Hippocampal formation (tissue), 2 donors: ENCODE results near the gene KLHL26.

Experiments used
- DNase-seq, 2 donors: peaks; one replicate each; lab custom pipeline; 2025; lab: John Stamatoyannopoulos, UW

Gene KLHL26

DNA sequence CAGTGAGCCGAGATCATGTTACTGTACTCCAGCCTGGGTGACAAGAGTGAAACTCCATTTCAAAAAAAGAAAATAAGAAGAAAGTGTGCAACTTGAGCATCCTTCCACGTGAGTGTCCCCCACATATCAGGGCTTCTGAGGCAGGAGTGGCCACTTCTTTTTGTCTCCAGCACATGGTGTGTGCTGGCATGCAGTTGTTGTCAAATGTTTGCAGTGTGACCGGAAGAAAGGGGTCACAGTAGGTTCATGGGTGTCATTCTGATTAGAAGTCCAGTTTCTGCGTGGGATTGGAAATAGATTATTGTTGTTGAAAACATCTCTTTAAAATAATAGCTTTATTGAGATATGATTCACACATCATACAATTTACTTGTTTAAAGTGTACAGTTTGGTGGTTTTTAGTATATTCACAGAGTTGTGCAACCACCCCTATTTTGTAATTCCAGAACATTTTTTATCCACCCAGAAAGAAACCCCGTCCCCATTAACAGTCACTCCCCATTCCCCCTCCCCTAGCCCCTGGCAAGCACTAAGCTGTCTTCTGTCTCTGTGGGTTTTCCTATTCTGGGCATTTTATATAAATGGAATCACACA, 48.9 kb downstream of the KLHL26 start:
- DNase-seq, result no peak

DNA sequence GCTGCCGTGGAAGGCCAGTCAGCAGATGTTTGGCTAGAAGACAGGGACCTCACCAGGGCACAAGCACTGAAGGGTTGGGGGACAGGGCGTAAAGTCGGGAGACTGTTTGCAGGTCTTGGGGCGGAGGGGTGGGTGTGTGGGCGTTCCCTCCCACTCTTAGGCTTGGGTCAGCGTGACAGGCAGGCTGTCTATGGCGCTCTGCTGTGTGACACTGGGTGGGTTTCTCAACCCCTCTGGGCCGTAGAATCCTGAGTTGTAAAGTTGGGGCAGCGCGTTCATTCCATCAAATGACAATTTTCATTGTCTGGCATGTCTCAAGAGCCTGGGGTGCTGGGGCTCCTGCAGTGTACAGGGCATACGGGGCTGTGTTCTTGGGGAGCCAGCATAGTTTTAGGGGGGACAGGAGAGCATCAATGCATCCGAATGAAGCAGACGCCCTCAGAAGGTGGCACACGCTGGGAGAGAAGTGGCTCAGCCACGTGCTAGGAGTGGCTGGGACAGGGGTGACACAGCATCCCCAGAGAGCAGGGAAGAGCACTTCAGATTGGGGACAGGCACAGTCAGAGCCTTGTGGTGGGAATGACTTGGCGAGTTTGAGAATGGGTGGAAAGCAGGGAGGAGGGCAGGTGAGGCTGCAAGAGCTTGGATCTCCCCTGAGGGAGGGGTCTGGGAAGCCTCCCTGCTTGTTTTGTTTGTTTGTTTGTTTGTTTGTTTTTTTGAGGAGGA, 51.1 kb downstream of the KLHL26 start:
- no peak for DNase-seq

DNA sequence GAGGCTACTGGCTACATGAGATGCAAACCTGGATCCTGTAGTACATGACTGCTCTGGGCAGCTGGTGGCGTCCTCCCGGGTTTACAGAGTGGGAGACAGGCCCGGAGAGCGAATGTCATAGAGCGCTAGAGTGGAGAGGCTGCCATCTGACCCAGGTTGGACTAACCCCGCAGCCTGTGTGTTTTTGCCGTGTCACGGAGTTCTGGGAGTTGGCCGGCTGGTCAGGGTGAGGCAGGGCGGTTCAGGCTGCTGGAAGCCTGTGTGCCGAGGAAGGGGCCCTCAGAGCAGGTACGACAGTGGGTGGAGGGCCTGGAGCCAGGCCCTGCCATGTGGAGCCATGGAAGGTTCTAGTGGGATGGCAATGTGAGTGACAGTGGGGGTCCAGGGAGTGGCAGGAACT, 59.2 kb downstream of the KLHL26 start:
- no peak for DNase-seq

DNA sequence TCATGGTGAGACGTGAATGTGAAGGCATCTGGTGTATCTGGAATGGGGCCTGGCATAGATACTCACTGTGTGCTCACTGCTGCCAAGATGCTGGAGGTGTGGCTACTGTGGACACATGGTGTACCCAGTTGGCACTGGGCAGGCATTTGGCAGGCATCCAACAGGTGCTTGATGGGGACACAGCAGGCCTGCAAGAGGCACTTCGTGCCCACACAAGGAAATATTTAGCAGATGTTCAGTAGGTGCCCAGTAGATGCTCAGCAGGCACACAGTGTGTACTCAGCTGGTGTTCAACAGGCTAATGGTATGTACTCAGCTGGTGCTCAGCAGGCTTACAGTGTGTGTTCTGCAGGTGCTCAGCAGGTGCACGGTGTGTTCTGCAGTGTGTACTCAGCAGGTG, 60.9 kb downstream of the KLHL26 start:
- no peak for DNase-seq

DNA sequence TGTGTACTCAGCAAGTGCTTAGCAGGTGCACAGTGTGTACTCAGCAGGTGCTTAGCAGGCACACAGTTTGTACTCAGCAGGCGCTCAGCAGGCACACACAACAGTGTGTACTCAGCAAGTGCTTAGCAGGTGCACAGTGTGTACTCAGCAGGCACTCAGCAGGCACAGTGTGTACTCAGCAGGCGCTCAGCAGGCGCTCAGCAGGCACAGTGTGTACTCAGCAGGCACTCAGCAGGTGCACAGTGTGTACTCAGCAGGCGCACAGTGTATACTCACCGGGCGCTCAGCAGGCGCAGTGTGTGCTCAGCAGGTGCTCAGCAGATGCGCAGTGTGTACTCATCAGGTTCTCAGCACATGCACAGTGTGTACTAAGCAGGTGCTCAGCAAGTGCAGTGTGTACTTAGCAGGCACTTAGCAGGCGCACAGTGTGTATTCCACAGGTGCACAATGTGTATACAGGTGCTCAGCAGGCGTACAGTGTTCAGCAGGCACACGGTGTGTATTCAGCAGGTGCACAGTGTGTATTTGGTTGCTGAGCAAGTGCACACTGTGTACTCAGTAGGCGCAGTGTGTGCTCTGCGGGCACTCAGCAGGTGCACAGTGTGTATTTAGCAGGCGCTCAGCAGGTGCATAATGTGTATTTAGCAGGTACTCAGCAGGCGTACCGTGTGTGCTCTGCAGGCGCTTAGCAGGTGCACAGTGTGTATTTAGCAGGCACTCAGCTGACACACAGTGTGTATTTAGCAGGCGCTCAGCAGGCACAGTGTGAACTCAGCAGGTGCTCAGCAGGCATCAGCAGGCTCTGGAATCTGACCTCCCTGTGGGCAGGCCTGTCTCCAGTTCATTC, 61.7 kb downstream of the KLHL26 start:
- DNase-seq, result no peak

DNA sequence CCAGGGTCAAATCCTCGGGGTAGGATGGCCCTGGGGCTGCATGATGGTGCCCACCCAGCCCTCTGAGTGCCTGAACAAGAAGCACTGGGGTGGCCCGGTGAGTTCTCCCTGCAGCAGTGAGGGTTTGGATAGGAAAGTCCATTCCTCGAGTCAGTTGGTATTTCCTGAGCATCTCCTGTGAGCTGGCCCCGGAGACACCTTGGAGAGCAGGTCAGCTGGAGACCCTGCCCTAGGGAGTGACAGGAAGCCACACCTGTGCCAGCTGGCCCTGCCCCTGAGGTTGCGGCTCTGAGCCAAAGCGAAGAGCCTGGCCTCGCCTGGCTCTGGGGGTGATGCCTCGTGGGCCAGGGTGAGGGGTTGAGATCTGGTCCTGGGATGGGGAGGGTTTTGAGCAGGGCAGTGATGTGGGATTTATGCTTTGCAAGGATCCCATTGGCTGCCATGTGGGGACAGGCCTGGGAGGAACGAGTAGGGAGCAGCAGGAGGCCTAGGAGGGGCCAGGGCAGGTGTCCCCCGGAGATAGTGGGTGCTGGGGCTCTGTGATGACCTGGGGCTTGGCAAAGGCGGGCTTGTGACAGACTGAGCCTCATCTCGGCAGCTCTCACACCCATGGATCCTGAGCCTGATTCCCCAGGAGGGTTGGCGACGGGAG, 62.7 kb downstream of the KLHL26 start:
- no peak for DNase-seq

DNA sequence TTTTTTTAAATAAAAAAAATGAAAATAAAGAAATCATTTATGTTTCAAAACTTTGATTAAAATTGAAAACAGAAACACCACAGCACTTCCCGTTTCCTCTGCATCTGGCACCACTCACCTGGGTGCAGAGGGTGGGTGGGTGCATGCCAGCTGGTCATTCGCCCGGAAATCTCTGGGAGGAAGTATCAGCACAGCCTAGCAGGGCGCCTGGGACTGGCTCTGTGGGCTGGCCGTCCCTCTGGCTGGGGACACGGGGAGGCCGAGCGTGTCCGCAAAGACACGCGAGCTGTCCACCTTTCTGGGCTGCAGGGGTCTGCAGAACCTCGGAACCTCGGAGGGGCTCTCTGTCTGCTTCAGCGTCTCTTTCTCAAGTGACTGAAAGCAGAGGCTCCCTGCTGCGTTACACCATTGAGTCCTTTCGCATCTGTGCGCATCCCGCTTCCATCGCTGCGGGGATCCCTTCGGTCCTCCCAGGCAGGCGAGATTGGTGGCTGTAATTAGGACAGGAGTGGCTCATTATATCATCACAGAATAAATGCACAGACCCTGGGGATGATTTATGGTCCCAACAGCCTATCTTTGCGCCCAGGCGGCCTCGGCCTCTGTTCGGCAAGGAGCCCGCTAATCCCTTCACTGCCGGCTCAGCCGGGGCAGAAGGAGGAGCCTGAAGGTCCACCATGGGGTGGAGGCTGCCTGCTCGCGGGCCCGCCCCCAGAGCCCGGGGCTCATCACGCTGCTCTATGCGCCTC, 63.8 kb downstream of the KLHL26 start:
- peak in 1 of 2 donors; percentile 37 for DNase-seq

DNA sequence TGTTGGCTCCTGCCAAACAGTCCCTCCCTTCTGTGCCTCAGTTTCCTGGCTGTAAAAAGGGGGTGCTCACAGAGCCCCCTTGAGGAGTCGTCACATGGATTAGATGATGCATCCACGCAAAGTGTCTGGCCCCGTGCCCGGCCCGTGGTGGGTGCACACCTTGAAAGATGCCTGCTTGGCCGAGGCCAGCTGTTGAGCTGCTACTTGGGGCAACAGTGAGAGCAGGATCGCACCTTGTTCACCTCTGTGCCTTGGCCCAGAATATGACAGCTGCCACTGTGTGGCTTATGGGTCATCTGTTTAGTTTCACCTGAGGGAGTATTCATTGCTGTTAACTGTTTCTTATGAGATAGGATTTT, 64.4 kb downstream of the KLHL26 start:
- no peak for DNase-seq

DNA sequence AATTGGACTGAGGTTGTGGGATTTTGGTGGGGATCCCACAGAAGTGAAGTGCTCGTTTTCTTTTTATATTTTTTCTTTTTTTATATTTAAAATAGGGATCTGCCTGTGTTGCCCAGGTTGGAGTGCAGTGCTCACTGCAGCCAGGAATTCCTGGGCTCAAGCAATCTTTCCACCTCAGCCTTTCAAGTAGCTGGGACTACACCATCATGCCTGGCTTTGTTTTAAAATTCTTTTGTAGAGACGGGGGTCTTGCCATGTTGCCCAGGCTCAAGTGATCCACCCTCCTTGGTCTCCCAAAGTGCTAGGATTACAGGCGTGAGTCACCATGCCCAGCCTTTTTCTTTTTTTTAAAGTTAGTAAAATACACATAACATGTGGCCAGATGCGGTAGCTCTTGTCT, 67.2 kb downstream of the KLHL26 start:
- no peak for DNase-seq

DNA sequence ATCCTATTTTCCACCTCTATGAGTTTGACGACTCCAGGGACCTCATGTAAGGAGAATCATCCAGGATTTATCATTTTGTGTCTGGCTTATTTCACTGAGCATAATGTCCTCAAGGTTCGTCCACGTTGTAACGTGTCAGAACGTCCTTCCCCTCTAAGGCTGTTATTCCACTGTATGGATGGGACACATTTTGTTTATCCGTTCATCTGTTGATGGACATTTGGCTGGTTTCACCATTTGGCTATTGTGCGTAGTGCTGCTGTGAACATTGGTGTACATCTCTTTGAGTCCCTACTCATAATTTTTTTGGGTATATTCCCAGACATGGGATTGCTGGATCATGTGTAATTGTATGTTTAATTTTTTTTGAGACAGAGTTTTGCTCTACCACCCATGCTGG, 68.1 kb downstream of the KLHL26 start:
- DNase-seq, result no peak

DNA sequence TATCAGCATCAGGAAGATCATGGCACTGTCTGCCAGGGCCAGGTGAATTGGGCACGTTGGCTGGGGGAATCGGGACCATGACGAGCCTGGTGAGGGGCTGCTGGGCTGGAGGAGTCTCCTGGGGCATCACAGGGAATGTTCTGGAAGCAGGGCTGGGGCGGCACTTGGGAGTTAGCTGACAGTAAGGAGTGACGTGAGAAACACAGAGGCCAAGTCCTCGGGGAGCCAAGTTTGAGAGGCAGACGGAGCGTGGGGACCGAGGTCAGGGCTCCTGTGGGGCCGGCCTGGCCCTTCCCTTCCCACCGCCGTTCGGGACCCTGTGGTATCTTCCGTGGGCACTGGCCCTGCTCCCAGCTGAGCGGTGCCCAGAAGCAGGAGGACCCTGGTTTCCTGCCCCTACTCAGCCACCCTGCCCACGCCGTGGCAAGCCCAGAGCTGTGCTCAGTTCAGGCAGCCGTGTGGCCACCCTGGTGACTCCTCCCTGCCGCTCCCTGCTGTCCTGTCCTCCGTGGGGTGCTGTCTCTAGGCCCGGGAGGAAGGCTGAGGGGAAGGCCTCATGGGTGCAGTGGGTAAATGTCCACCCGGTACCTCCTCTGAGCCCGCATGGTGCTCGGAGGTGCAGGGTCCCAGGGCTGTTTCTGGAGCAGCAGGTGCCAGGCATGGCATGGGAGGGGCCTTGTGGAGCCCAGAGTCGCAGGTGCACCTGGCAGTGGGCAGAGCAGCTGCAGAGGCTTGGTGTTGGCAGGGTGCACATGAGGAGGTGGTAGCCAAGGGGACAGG, 71.8 kb downstream of the KLHL26 start:
- DNase-seq, result no peak

DNA sequence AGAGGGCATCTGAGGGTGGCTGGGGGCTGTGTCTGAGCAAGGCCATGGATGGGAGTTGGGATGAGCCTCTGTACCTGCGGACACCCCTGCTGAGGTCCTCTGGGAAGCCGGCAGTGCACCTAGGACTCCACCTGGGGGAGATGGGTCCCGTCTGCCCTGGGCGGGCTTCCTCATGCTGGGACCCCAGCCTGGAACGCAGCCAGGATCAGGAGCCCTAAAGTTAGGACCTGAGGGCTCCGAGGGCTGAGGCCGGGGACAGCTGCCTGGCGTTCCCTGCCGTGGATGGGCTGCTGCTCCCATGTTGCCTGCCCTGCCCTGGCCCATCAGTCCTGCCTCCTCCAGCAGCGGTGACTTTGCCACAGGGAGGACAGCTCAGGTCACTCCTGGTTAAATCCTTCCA, 72.7 kb downstream of the KLHL26 start:
- no peak for DNase-seq

DNA sequence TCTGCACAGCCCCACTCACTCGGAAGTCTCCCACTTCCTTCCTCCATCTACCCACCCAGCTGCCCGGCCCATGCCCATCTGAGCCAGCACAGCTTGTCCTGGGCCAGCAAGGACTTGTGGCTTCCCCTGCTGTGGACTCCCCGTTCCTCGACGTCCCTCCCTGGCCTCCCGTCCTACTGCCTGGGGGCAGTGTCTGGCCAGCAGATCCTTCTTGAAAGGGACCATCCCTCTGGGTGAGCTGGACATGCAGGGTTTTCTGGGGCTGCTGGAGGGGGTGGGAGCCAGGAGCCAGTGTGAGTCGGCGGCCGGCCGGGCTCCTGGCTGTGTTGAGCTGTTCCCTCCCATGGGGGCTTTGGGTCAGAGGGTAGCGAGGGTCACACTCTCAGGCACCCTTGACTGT, 73.4 kb downstream of the KLHL26 start:
- DNase-seq, result no peak

DNA sequence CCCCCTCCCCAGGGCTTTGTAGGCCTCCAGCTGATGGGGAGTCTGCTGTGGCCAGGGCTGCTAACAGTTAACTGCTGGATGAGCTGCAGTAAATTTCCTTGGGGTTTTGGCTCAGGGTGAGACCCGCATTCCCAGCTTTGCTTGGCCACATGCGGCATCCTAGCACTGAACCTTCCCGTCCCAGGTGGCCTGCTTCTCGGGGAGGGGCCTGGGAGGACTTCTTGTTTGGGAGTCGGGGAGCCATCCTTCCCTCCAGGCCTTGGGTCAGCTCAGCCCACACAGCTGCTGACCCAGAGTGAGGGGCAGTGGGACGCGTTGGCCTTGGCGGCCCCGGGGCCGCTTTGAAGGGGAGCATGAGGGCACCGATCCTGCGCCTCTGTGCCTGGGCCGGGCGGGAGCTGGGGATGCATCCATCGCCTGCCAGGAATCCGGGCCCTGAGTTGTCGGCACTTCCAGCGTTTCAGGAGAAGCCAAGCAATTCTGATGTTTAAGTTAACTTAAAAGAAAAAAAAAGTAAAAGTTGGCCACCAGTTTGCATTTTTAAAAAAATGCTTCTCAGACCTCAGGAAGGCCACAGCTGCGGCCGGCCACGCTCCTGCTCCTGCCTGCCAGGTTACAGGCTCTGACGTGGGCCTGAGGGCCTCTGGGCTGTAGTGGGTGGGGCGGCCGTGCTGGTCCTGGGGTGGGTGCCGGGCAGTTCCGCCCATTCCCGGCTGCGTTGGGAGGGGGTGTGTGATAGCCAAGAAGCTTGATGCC, 74.3 kb downstream of the KLHL26 start:
- DNase-seq, result no peak

DNA sequence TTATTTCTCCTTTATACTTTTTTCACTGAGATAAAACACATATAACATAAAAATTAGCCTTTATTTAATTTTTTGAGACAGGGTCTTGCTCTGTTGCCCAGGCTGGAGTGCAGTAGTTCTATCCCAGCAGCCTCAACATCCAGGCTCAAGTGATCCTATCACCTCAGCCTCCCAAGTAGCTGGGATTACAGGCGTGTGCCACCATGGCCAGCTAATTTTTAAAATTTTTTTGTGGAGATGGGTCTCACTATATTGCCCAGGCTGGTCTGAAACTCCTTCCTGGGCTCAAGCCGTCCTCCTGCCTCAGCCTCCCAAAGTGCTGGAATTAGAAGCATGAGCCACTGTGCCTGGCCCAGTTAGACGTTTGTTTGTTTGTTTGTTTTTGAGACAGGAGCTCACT, 75.1 kb downstream of the KLHL26 start:
- DNase-seq, result no peak

DNA sequence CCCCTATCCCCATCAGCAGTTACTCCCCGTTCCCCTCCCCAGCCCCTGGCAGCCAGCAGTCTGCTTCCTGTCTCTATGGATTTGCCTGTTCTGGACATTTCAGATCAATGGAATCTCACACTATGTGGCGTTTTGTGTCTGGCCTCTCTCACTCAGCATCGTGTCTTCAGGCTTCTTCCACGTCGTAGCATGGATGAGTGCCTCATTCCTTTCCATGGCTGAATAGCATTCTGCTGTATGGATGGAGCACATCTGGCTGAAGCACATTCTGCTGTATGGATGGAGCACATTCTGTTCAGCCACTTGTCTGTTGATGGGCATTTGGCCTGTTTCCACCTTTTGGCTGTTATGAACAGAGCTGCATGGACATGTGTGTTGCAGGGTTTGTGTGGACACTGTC, 76.2 kb downstream of the KLHL26 start:
- DNase-seq, result no peak

DNA sequence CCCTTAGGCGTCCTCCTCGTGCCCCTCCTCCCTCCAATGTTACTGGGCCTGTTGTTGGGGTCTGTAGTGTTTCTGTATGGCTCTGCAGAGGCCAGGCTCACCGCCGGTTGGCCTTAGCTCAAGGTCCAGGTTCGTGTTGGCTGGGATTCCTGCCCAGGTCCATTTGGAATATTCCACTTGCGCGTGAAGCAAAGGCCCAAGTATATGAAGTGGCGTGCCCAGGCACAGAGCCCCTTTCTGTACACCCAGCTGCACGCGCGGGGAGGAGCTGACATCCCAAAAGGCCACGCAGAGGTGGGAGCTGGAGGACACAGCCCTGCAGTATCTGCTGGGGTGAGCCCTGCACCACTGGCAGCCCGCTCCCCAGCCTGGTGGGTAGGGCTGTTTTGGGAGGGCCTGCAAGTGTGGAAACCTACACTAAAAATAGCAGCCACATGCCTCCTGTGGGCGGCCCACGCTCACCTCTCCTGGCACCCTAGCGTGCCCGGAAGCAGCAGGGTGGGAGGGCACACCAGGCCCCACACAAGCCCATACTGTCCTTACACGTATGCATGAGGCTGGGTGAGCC, 76.8 kb downstream of the KLHL26 start:
- no peak for DNase-seq

DNA sequence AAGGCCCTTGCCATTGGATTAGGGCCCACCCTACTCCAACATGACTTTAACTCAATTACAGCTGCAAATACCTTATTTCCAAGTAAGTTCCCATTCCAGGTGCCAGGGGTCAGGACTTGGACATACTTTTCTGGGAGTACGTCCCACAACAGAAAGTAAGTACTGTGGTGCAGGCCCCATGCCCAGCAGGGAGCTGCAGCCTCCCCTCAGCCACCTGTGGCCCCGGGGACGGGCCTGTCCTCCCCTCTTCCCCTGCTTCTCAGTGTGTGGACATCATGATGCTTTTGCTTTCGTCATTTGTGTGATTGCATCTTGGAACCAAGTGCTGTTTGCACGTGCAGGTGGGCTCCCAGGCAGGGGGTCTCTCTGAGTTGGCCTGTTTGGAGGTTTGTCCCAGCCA, 78.6 kb downstream of the KLHL26 start:
- no peak for DNase-seq

DNA sequence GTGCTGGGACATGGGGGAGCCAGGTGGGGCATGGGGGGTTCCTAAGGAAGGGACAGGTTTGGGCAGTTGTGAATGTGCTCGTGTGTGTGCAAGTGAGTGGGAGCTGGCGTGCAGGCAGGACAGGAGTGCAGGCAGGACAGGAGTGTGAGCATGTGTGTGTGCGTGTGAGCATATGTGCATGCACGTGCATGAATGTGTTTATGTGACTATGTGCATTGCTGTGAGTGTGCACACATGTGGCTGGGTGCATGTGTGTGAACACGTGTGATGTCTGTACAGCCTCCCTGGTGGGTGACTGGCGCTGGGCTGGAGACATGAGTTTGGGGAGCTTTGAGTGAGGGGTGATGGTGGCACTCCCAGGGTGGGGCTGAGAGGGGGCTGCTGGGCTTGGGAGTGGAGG, 80.0 kb downstream of the KLHL26 start:
- DNase-seq, result no peak

DNA sequence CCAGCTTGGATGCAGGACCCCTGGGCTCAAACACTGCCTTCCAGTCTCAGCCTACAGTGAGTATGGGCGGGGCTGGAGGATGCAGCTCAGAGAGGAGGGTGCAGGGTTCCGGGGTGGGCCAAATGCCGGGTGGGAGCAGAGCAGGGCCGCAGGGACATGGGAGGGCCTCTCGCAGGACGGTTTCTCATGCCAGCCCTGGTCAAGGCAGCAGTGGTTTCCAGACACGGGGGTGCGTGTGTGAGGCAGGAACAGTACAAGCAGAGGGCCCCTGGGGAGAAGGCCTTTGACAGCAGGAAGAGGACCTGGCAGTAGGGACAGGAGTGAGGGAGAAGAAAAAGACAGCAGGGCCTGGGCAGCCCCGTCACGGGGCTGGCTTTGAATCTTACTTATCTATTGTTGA, 80.8 kb downstream of the KLHL26 start:
- DNase-seq, result no peak
